HG02588 (cell line): ENCODE results near the gene SOX5.
"Not testable (repeated sequence)": the region's sequence is repeated elsewhere in the genome, so short reads cannot be mapped to it uniquely, and the experiment has no call there.

ENCODE experiments used
- ATAC-seq: cut with Tn5 transposase; IDR thresholded peaks from one replicate; pipeline ENCODE4 v1.9.1; 2021; ENCODE audit warnings: mild to moderate bottlenecking, moderate library complexity; ENCODE audit not compliant: unreplicated experiment

SOX5 gene

GRCh38 chr12:23758608-23759007 lies 190.9 kb downstream of the SOX5 start:
- no peak for ATAC-seq

GRCh38 chr12:23757541-23757962 lies 191.9 kb downstream of the SOX5 start:
- ATAC-seq, result no peak

GRCh38 chr12:23756416-23756815 lies 193.1 kb downstream of the SOX5 start:
- no peak for ATAC-seq

GRCh38 chr12:23753628-23754365 lies 195.7 kb downstream of the SOX5 start:
- no peak for ATAC-seq

GRCh38 chr12:23752245-23752644 lies 197.2 kb downstream of the SOX5 start:
- no peak for ATAC-seq

GRCh38 chr12:23751641-23752040 lies 197.8 kb downstream of the SOX5 start:
- no peak for ATAC-seq

- ATAC-seq, result no peak
Observed at GRCh38 chr12:23750923-23751322, 198.5 kb downstream of the SOX5 start.

- ATAC-seq, result no peak
Observed at GRCh38 chr12:23744696-23745095, 204.8 kb downstream of the SOX5 start.

- no peak for ATAC-seq
Observed at GRCh38 chr12:23742574-23742973, 206.9 kb downstream of the SOX5 start.

- no peak for ATAC-seq
Observed at GRCh38 chr12:23731493-23731892, 218.0 kb downstream of the SOX5 start.

GRCh38 chr12:23731035-23731434 lies 218.4 kb downstream of the SOX5 start:
- no peak for ATAC-seq

GRCh38 chr12:23729359-23729758 lies 220.1 kb downstream of the SOX5 start:
- no peak for ATAC-seq

- ATAC-seq, result no peak
Observed at GRCh38 chr12:23726646-23727045, 222.8 kb downstream of the SOX5 start.

- no peak for ATAC-seq
Observed at GRCh38 chr12:23722655-23723054, 226.8 kb downstream of the SOX5 start.

GRCh38 chr12:23721268-23721667 lies 228.2 kb downstream of the SOX5 start:
- no peak for ATAC-seq

GRCh38 chr12:23719493-23719892 lies 230.0 kb downstream of the SOX5 start:
- ATAC-seq, result no peak

GRCh38 chr12:23710361-23710760 lies 239.1 kb downstream of the SOX5 start:
- ATAC-seq, result not testable (repeated sequence)

GRCh38 chr12:23708185-23708837 lies 241.2 kb downstream of the SOX5 start:
- no peak for ATAC-seq

GRCh38 chr12:23707270-23707669 lies 242.2 kb downstream of the SOX5 start:
- no peak for ATAC-seq

- ATAC-seq, result no peak
Observed at GRCh38 chr12:23704992-23705943, 244.2 kb downstream of the SOX5 start.

GRCh38 chr12:23703051-23703450 lies 246.4 kb downstream of the SOX5 start:
- no peak for ATAC-seq
